Mesodermal cell (in vitro differentiated cells): ENCODE results near the gene ZBTB16.

Experiments
- H3K27ac ChIP-seq: 2 replicates; pipeline ENCODE4 v1.7.0; 2013; ENCODE audit warnings: mild to moderate bottlenecking, low read depth, low read length, moderate library complexity; ENCODE audit not compliant: severe bottlenecking
- H3K36me3 ChIP-seq: 2 replicates; pipeline ENCODE4 v1.7.1; 2013; ENCODE audit warnings: mild to moderate bottlenecking, low read length, moderate library complexity; ENCODE audit not compliant: control insufficient read depth, insufficient read depth
- H3K4me1 ChIP-seq: one replicate; pipeline ENCODE4 v1.7.1; 2013; ENCODE audit warnings: mild to moderate bottlenecking, low read length; ENCODE audit not compliant: insufficient read depth, control insufficient read depth, poor library complexity, severe bottlenecking
- H3K4me3 ChIP-seq: 2 replicates; pipeline ENCODE4 v1.7.0; 2013; ENCODE audit warnings: low read length, control low read depth, mild to moderate bottlenecking; ENCODE audit not compliant: insufficient read depth, poor library complexity, severe bottlenecking; ENCODE audit errors: extremely low read depth
- H3K9me3 ChIP-seq: 2 replicates; pipeline ENCODE4 v1.7.1; 2013; ENCODE audit warnings: mild to moderate bottlenecking, low read length, moderate library complexity; ENCODE audit not compliant: control insufficient read depth
- WGBS, 2 experiments: methylation state at CpG; one replicate each; pipeline ENCODE4 v1.1.5; 2013; ENCODE audit warnings: missing lambda C conversion rate in 2 of 2; ENCODE audit not compliant: insufficient coverage in 2 of 2; 5-methylcytosine and 5-hydroxymethylcytosine counted together

Gene ZBTB16

GRCh38 chr11:114275280-114275679 is 215.8 kb downstream of the ZBTB16 start:
- no peaks in the 10 kb centered on the region for H3K9me3 ChIP-seq
- H3K4me1 ChIP-seq = peaks cover 7% of the 10 kb centered on the region
- no peak overlapping the region for H3K4me3 ChIP-seq
- no peaks in the 10 kb centered on the region for H3K36me3 ChIP-seq
- WGBS, 2 experiments = 84 to 94% methylated on average over 3 of the region's 3 CpGs
- no peak overlapping the region for H3K27ac ChIP-seq

DNA sequence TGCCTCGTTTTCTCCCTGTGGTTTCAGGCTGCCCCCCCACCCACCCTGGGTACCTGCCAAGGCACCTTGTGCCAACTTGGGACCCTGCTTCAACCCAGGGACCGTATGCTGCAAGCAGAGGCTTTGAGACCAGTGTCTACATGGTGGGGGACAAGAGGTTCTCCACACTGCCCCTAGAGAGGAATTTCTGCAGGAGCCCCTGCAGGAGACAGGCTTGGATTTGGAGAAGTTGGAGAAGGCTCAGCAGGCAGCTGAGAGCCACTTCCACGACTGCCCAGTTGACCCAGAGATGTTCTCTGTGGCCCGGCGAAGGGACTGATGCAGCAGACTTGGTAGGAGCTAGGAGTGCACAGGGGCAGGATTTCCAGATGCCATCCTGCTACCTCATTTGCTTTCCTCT is 216.6 kb downstream of the ZBTB16 start:
- Histone ChIP-seq H3K36me3 (no peaks in the 10 kb centered on the region), H3K9me3 (no peaks in the 10 kb centered on the region), H3K27ac (no peak overlapping the region), H3K4me3 (no peak overlapping the region), H3K4me1 (peaks cover 14% of the 10 kb centered on the region)
- WGBS, 2 experiments = 65 to 69% methylated on average over 4 of the region's 5 CpGs

DNA sequence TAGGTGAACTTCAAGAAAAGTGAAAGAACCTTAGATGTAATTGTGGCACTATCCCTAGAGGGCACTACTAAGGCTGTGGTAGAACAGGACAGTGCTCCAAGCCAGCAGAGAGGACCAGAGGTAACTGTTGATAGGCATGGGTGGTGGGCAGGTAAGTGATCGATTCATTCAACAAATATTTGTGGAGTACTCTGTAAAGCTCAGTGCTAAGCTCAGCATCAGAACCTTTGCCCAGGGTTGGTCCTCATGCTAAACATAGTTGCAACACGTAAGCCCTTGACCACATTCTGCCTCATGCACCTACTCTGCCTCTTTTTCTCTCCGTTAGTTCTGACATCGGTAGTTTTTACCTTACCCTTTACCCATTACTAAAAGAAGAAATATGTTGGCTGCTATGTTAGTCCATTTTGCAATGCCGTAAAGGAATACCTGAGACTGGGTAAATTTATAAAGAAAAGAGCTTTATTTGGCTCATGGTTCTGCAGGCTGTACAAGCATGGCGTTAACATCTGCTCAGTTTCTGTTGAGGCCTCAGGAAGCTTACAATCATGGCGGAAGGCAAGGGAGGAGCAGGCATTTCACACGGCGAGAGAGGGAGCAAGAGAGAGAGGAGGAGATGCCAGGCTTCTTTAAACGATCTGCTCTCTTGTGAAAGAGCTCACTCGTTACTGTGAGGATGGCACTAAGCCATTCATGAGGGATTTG is 218.3 kb downstream of the ZBTB16 start:
- no peak overlapping the region for H3K4me3 ChIP-seq
- peaks cover 28% of the 10 kb centered on the region for H3K4me1 ChIP-seq
- WGBS, 2 experiments = 87 to 88% methylated on average over 8 of the region's 11 CpGs
- H3K27ac ChIP-seq = no peak overlapping the region
- H3K36me3 ChIP-seq = no peaks in the 10 kb centered on the region
- H3K9me3 ChIP-seq = no peaks in the 10 kb centered on the region

DNA sequence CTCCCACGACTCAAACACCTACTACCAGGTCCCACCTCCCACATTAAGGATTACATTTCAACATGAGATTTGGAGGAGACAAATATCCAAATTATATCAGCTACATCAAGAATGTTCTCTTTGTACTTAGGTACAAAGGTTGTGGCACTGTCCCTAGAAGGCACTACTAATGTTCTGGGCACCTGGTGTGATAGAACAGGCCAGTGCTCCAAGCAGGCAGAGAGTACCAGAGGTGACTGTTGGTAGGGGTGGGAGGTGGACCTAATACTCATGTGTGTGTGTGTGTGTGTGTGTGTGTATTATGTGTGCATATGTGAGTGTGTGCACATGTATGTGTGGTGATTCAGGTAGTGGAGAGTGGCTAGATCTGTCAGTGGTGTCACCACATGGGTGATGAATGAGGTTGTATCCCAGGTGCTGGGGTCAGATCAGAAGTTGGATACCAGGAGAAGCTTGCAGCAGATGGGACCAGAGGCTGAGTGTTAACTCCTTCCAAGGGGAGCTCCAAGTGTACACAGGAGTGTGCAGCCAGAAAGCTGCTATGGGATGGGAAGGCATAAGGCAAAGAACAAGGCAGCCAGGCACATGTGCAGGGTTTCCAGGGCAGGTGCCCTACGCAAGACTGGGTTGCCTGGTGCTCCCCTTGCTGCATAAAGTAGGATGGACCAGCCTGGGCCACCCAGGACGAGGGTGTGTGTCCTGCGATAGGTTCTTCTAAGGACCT is 219.0 kb downstream of the ZBTB16 start:
- WGBS, 2 experiments = 87 to 90% methylated on average over 3 to 4 of the region's 4 CpGs
- Histone ChIP-seq H3K4me3 (no peak overlapping the region), H3K36me3 (no peaks in the 10 kb centered on the region), H3K27ac (no peak overlapping the region), H3K9me3 (no peaks in the 10 kb centered on the region), H3K4me1 (peaks cover 33% of the 10 kb centered on the region)

DNA sequence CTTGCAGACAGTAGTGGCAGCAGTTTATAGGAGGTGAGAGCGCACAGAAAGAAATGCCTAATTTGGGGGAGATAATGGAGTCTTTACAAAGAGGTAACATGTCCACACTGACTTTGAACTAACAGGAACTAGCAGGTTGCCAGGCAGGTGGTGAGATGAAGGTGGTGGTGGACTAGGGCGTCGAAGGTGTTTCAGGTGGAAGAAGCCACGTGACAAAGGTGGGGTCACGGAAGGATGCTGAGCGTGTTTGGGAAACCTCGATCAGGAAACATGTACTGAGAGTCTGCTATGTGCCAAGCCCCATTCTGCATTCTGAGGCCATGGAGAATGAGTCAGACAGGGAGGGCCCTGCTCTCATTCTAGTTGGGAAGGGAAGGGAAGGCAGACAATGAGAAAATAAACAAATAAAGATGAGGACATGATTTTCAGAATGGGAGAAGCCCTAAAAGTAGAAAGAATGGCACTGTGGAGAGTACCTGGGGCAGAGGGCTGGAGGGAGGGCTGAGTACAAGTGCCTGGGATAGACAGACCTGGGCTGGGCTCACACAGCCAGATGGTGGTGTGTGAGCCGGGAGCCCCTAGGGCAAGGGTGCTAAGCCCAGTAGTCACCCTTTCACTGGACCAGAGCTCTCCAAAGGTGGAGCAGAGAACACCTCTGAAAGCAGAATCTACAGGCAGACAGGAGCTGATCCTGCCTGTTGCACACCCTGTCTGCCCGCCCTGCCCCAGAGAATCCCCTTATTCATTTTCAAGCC is 220.5 kb downstream of the ZBTB16 start:
- Histone ChIP-seq H3K9me3 (no peaks in the 10 kb centered on the region), H3K27ac (no peak overlapping the region), H3K36me3 (no peaks in the 10 kb centered on the region), H3K4me3 (no peak overlapping the region), H3K4me1 (peaks cover 35% of the 10 kb centered on the region)
- WGBS, 2 experiments = 86 to 91% methylated on average over 7 to 9 of the region's 9 CpGs

DNA sequence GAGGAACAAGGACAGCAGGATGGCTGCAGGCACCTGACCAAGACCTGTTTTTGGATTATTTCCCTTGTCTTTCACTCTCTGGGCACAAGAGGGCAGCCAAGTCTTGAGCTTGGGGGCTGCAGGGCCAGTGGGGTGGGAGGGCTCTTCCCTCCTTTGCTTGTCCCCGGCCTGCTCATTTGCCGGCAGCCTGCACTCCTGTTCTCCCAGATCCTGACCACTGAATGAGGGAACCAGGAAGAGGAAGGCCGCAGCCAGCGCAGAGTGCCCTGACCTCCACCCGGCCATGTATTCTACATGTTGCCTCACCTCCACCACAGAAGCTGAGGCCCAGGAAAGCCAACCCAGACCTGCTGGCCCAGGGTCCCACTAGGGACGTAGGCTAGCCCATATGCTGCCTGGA is 221.2 kb downstream of the ZBTB16 start:
- WGBS, 2 experiments = 31 to 33% methylated on average over 3 to 6 of the region's 6 CpGs
- H3K9me3 ChIP-seq = no peaks in the 10 kb centered on the region
- H3K27ac ChIP-seq = no peak overlapping the region
- no peak overlapping the region for H3K4me3 ChIP-seq
- no peaks in the 10 kb centered on the region for H3K36me3 ChIP-seq
- peaks cover 42% of the 10 kb centered on the region for H3K4me1 ChIP-seq

DNA sequence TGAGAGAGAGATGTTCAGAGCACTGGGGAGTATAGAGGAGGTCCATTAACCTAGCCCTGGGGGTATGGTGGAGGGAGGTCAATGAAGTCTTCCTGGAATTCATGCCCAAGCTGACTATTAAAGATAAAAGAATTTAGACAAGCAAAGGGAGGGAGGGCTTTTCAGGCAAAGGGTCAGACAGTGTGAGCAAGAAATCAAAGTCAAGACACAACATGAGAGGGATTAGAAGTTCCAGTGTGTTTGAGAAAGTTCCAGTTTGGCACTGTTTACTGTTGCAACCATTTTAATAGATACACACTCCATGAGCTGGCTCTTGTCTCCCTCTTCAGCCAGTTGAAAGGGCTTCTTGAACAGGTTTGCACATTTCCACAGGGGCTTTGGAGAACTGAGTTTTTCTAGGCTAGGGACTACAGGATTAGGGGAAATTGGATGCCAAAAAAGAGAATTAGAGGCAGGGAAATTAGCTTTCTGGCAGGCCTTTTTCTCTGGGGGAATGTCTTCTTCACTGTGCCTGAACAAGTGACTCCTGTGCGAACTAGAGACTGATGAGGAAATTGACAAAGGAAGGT is 222.0 kb downstream of the ZBTB16 start:
- H3K9me3 ChIP-seq = no peaks in the 10 kb centered on the region
- no peak overlapping the region for H3K4me3 ChIP-seq
- peaks cover 49% of the 10 kb centered on the region for H3K4me1 ChIP-seq
- H3K27ac ChIP-seq = no peak overlapping the region
- 100% methylated on average over 1 of the region's 1 CpG for WGBS, 2 experiments
- H3K36me3 ChIP-seq = no peaks in the 10 kb centered on the region

- Histone ChIP-seq H3K4me3 (no peak overlapping the region), H3K27ac (no peak overlapping the region), H3K9me3 (no peaks in the 10 kb centered on the region), H3K4me1 (peaks cover 53% of the 10 kb centered on the region), H3K36me3 (no peaks in the 10 kb centered on the region)
- WGBS, 2 experiments = no CpG with 5 or more reads among the region's 3 CpGs
Observed at GRCh38 chr11:114282488-114282887, 223.0 kb downstream of the ZBTB16 start.

DNA sequence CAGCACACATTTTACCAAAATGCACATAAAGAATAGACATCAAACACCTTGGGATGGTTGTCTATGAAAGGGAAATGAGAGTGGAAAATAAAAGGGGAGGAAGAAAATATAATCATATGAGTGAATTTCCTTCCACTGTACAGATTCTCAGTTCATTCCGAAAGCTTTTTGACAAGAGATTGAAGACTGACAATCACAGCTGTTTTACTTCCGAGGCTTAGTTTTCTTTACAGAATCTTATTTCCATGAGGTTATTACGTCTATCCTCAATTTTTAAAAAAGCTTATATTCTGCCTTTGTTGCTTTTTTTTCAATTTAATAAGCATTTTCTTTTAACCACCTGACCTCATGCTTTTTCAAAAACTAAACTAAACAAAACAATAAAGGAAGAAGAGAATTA is 223.9 kb downstream of the ZBTB16 start:
- no peak overlapping the region for H3K4me3 ChIP-seq
- WGBS, 2 experiments = 83 to 100% methylated on average over 2 to 3 of the region's 3 CpGs
- H3K36me3 ChIP-seq = no peaks in the 10 kb centered on the region
- no peaks in the 10 kb centered on the region for H3K9me3 ChIP-seq
- H3K27ac ChIP-seq = no peak overlapping the region
- peaks cover 53% of the 10 kb centered on the region for H3K4me1 ChIP-seq

- Histone ChIP-seq H3K27ac (no peak overlapping the region), H3K9me3 (no peaks in the 10 kb centered on the region), H3K4me1 (peaks cover 53% of the 10 kb centered on the region), H3K4me3 (no peak overlapping the region), H3K36me3 (no peaks in the 10 kb centered on the region)
- 85 to 92% methylated on average over 1 of the region's 2 CpGs for WGBS, 2 experiments
Observed at GRCh38 chr11:114284021-114284420, 224.5 kb downstream of the ZBTB16 start.
